Neural cell (in vitro differentiated cells): ENCODE data around the gene NPIPB9.
"Not testable (repeated sequence)": the region's sequence is repeated elsewhere in the genome, so short reads cannot be mapped to it uniquely, and the experiment has no call there.

Experiments
- EP300 ChIP-seq: fragments of 450-650 bp; conservative IDR thresholded peaks from 2 replicates; pipeline ENCODE4 v1.6.1; 2014; ENCODE audit warnings: antibody characterized with exemption, mild to moderate bottlenecking, moderate library complexity; ENCODE audit not compliant: poor library complexity, severe bottlenecking
- EZH2 ChIP-seq: fragments of 200-600, 300-800 bp; shearing (Covaris generic), sonication (generic); IDR thresholded peaks from 2 replicates; pipeline ENCODE4 v1.6.1; 2014; ENCODE audit warnings: antibody characterized with exemption, low read length, borderline replicate concordance, mild to moderate bottlenecking; ENCODE audit not compliant: insufficient read depth, poor library complexity, severe bottlenecking
- POLR2AphosphoS5 ChIP-seq: IDR thresholded peaks from 2 replicates; pipeline ENCODE4 v1.6.1; 2012
- TF ChIP-seq, protein P1 (sequence below): fragments of 450-650 bp; IDR thresholded peaks from 2 replicates; pipeline ENCODE4 v1.5.1; 2014; ENCODE audit warnings: antibody characterized with exemption, mild to moderate bottlenecking, moderate library complexity; ENCODE audit not compliant: poor library complexity, severe bottlenecking

DNA sequence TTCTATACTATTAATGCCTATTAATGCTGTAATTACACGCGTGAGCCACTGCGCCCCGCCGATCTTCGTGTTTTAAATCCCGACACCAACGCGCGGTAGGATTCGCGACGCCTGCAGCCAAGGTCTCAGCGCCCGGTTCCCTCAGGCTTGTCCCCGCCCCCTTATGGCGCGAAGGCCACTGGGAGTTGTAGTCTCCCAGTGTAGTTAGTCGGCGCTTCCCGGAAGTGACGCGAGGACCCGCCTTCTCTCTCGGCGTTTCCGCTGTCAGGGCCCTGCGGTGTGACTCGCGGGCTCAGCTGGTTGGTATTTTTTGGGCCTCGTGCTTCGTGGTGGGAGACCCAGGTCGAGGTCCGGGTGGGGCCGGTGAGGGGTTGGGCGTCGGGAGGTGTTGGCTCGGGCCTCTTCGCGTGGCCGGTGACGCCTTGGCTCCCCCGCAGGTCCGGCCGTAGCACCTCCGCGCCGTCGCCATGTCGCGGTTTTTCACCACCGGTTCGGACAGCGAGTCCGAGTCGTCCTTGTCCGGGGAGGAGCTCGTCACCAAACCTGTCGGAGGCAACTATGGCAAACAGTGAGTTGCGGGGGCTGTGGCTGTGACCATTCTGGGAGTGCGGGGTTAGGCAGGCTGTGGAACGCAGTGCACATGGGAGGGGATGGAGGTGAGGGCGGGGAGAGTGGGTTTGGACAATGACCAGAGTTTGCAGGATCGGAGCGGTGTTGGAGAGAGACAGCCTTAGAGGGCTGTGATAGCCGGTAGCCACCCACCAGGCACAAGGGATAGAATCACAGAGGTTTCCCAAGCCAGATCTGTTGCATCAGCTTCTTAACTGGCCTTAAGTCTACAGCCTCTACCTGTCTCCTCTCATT, 40.1 kb upstream of the NPIPB9 start, which contains the start of gene EIF3C:
- TF ChIP-seq POLR2AphosphoS5, EP300, EZH2: not testable (repeated sequence)
- TF ChIP-seq, protein P1, sequence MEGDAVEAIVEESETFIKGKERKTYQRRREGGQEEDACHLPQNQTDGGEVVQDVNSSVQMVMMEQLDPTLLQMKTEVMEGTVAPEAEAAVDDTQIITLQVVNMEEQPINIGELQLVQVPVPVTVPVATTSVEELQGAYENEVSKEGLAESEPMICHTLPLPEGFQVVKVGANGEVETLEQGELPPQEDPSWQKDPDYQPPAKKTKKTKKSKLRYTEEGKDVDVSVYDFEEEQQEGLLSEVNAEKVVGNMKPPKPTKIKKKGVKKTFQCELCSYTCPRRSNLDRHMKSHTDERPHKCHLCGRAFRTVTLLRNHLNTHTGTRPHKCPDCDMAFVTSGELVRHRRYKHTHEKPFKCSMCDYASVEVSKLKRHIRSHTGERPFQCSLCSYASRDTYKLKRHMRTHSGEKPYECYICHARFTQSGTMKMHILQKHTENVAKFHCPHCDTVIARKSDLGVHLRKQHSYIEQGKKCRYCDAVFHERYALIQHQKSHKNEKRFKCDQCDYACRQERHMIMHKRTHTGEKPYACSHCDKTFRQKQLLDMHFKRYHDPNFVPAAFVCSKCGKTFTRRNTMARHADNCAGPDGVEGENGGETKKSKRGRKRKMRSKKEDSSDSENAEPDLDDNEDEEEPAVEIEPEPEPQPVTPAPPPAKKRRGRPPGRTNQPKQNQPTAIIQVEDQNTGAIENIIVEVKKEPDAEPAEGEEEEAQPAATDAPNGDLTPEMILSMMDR = not testable (repeated sequence)
